ENCODE data around the gene QPCT.

DNA sequence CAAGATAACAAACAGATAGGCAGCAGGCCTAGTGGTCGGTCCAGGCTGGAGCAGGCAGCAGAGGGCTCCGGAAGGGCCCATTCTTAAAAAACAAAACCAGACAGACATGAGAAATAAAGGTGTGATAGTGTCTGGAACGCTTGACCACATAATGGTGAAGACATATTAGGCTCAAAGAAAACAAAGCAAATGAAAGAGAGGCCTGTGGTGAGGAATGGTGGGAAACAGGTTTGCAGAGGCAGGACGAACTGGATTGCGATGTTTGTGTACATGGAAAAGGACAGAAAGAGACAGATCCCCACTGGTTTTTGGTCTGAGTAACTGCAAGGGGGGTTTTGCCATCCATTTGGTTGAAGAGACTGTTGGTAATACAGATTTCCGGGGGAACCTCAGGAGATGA is 19.9 kb downstream of the QPCT start:
- TF ChIP-seq, protein P1, sequence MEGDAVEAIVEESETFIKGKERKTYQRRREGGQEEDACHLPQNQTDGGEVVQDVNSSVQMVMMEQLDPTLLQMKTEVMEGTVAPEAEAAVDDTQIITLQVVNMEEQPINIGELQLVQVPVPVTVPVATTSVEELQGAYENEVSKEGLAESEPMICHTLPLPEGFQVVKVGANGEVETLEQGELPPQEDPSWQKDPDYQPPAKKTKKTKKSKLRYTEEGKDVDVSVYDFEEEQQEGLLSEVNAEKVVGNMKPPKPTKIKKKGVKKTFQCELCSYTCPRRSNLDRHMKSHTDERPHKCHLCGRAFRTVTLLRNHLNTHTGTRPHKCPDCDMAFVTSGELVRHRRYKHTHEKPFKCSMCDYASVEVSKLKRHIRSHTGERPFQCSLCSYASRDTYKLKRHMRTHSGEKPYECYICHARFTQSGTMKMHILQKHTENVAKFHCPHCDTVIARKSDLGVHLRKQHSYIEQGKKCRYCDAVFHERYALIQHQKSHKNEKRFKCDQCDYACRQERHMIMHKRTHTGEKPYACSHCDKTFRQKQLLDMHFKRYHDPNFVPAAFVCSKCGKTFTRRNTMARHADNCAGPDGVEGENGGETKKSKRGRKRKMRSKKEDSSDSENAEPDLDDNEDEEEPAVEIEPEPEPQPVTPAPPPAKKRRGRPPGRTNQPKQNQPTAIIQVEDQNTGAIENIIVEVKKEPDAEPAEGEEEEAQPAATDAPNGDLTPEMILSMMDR (conservative IDR thresholded peaks at IDR 0.05; ENCODE audit: low read depth, low read length), result no peak
- TF ChIP-seq MXI1 (IDR thresholded peaks at IDR 0.05; ENCODE audit: borderline replicate concordance, low read depth, low read length) (no peak), RAD21 (IDR thresholded peaks at IDR 0.05; ENCODE audit: low read length) (no peak), NFE2L2 (IDR thresholded peaks at IDR 0.05; ENCODE audit: low read depth, low read length) (no peak)

Data from IMR-90 (cell line).